ENCODE results near the gene MICOS13.

Gene MICOS13

GRCh38 chr19:5665781-5666513, 14.4 kb downstream of the MICOS13 start:
- no peak for DNase-seq

- DNase-seq: no peak
Observed at GRCh38 chr19:5664515-5664914, 15.8 kb downstream of the MICOS13 start.

- DNase-seq: no peak
Observed at GRCh38 chr19:5663904-5664303, 16.4 kb downstream of the MICOS13 start.

- no peak for DNase-seq
Observed at GRCh38 chr19:5661483-5661882, 18.8 kb downstream of the MICOS13 start.

GRCh38 chr19:5655412-5655811, 24.9 kb downstream of the MICOS13 start:
- no peak for DNase-seq

GRCh38 chr19:5654931-5655330, 25.4 kb downstream of the MICOS13 start:
- DNase-seq: no peak

GRCh38 chr19:5652261-5652660, 28.1 kb downstream of the MICOS13 start:
- no peak for DNase-seq

- DNase-seq: no peak
Observed at GRCh38 chr19:5651361-5651760, 29.0 kb downstream of the MICOS13 start.

- no peak for DNase-seq
Observed at GRCh38 chr19:5648464-5648863, 31.9 kb downstream of the MICOS13 start.

GRCh38 chr19:5646703-5647102, 33.6 kb downstream of the MICOS13 start:
- no peak for DNase-seq

GRCh38 chr19:5645409-5645808, 34.9 kb downstream of the MICOS13 start:
- DNase-seq: no peak

- no peak for DNase-seq
Observed at GRCh38 chr19:5644037-5644436, 36.3 kb downstream of the MICOS13 start.

GRCh38 chr19:5643060-5643459, 37.3 kb downstream of the MICOS13 start:
- DNase-seq: no peak

GRCh38 chr19:5642204-5642603, 38.1 kb downstream of the MICOS13 start:
- DNase-seq: no peak

GRCh38 chr19:5641171-5641570, 39.1 kb downstream of the MICOS13 start:
- no peak for DNase-seq

GRCh38 chr19:5637971-5638370, 42.3 kb downstream of the MICOS13 start:
- DNase-seq: no peak

- no peak for DNase-seq
Observed at GRCh38 chr19:5635427-5635826, 44.9 kb downstream of the MICOS13 start.

- no peak for DNase-seq
Observed at GRCh38 chr19:5632657-5633056, 47.7 kb downstream of the MICOS13 start.

GRCh38 chr19:5632241-5632612, 48.1 kb downstream of the MICOS13 start:
- no peak for DNase-seq

- DNase-seq: no peak
Observed at GRCh38 chr19:5631567-5632240, 48.6 kb downstream of the MICOS13 start.

- DNase-seq: no peak
Observed at GRCh38 chr19:5628919-5629481, 51.3 kb downstream of the MICOS13 start.

GRCh38 chr19:5628461-5628860, 51.9 kb downstream of the MICOS13 start:
- DNase-seq: no peak

Data from stimulated activated CD4-positive, alpha-beta T cell treated with anti-CD3 and anti-CD28 coated beads, Interleukin-4, amount 100 ng/mL, for 24 hours (primary cell).